Measurements from ENCODE around the gene UCK1. TPM values are rescaled to one million over a fixed set of nuclear protein-coding genes. Genes with fewer than 3 reads are reported as not detected.

UCK1 gene
- total and polyA plus RNA-seq, 2 of the 13 experiments (the other 11 are each of a cell fraction or from before 2014, with no cell fraction given), result 11.0 to 24.1 TPM

- no peak for DNase-seq (ENCODE audit: low spot score)
- WGBS (ENCODE audit: low lambda C conversion rate), result 91% methylated on average over 15 of the region's 19 CpGs
- H3K79me2 ChIP-seq (ENCODE audit: insufficient read depth, low read length), result no peaks in the 10 kb centered on the region
- no peaks in the 10 kb centered on the region for H3K27me3 ChIP-seq (ENCODE audit: control insufficient read depth in 1 of 2, insufficient read depth in 2 of 2, low read length in 2 of 2)
- H4K20me1 ChIP-seq (ENCODE audit: insufficient read depth, low read length), result peaks cover 25% of the 10 kb centered on the region
- H3K4me1 ChIP-seq (ENCODE audit: insufficient read depth, low read length), result peaks cover 8% of the 10 kb centered on the region
- ATAC-seq, result no peak; the same call in 2 of the 3 replicates
- H3K9me3 ChIP-seq (ENCODE audit: low read length), result no peaks in the 10 kb centered on the region
- H3K36me3 ChIP-seq (replicated peaks in 1 of 2; ENCODE audit: control insufficient read depth in 1 of 2, insufficient read depth in 2 of 2, low read length in 2 of 2), result peaks cover 67 to 95% of the 10 kb centered on the region in 2 experiments
- no peak overlapping the region for H2AFZ ChIP-seq (ENCODE audit: low read length)
- in situ Hi-C loops (cut with HindIII; ENCODE audit: extremely low pct_ligation_motif_present, low pct_unique_long_range_greater_than_20kb), result loop anchor here (5.0 kb wide), 1 partner anchor 111 kb away; no protein-coding TSS in a partner anchor
- intact Hi-C loops (cut with micrococcal nuclease; ENCODE audit: unreplicated experiment), result loop anchor here (1.0 kb wide), 1 partner anchor 111 kb away; no protein-coding TSS in a partner anchor
- H3K4me3 ChIP-seq (replicated peaks in 1 of 3; ENCODE audit: insufficient read depth in 1 of 3, low read depth in 2 of 3, low read length in 3 of 3), result no peak overlapping the region
- H3K4me2 ChIP-seq (ENCODE audit: low read depth, low read length), result no peak overlapping the region
- CTCF ChIA-PET (ENCODE audit: low intra/inter-chr PET ratio, low total read pairs), result no interaction called here
- FAIRE-seq, result no peak
- no TSS peak for BruUV-seq (replicated peaks)
- POLR2A ChIA-PET, result no interaction called here
- TF ChIP-seq AGO2 (optimal IDR thresholded peaks at IDR 0.05; ENCODE audit: low read depth, low read length) (peak; percentile 18), ZNF768 (CRISPR knock-in tag; IDR thresholded peaks at IDR 0.05) (peak; percentile 86), ZNF616 (CRISPR knock-in tag; IDR thresholded peaks at IDR 0.05; ENCODE audit: low read depth) (no peak), ZNF687 (CRISPR knock-in tag; IDR thresholded peaks at IDR 0.05) (peak; percentile 20; the same call in 1 of the 2 replicates), ZNF383 (CRISPR knock-in tag; IDR thresholded peaks at IDR 0.05; ENCODE audit: borderline replicate concordance) (no peak), DDIT3 (CRISPR knock-in tag; IDR thresholded peaks at IDR 0.05) (no peak), ASH2L (IDR thresholded peaks at IDR 0.05; ENCODE audit: insufficient read length, low read depth, low read length) (no peak)
- TF ChIP-seq, protein P1, sequence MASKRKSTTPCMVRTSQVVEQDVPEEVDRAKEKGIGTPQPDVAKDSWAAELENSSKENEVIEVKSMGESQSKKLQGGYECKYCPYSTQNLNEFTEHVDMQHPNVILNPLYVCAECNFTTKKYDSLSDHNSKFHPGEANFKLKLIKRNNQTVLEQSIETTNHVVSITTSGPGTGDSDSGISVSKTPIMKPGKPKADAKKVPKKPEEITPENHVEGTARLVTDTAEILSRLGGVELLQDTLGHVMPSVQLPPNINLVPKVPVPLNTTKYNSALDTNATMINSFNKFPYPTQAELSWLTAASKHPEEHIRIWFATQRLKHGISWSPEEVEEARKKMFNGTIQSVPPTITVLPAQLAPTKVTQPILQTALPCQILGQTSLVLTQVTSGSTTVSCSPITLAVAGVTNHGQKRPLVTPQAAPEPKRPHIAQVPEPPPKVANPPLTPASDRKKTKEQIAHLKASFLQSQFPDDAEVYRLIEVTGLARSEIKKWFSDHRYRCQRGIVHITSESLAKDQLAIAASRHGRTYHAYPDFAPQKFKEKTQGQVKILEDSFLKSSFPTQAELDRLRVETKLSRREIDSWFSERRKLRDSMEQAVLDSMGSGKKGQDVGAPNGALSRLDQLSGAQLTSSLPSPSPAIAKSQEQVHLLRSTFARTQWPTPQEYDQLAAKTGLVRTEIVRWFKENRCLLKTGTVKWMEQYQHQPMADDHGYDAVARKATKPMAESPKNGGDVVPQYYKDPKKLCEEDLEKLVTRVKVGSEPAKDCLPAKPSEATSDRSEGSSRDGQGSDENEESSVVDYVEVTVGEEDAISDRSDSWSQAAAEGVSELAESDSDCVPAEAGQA (IDR thresholded peaks at IDR 0.05; ENCODE audit: low read depth), result no peak
- TF ChIP-seq, protein P1 (CRISPR knock-in tag; IDR thresholded peaks at IDR 0.05; ENCODE audit: borderline replicate concordance), result no peak
- no peak overlapping the region for H3K27ac ChIP-seq (ENCODE audit: extremely low read length, insufficient read depth, low read length)
- H3K9ac ChIP-seq (ENCODE audit: insufficient read depth, low read depth, low read length), result no peak overlapping the region
These were observed 53.1 kb downstream of the UCK1 start for GRCh38 chr9:131477816-131478419.

Measured in HepG2 (cell line).